Kidney glomerular epithelial cell (primary cell): ENCODE results near the gene CNTFR.

Experiments
- DNase-seq: peaks from one replicate; lab custom pipeline; 2025; lab: John Stamatoyannopoulos, UW

The CNTFR gene

GRCh38 chr9:34572628-34573027, 16.9 kb downstream of the CNTFR start:
- no peak for DNase-seq

- DNase-seq, result no peak
Observed at GRCh38 chr9:34572092-34572491, 17.4 kb downstream of the CNTFR start.

- no peak for DNase-seq
Observed at GRCh38 chr9:34571481-34571810, 18.1 kb downstream of the CNTFR start.

GRCh38 chr9:34570809-34571480, 18.6 kb downstream of the CNTFR start:
- no peak for DNase-seq

GRCh38 chr9:34570376-34570775, 19.1 kb downstream of the CNTFR start:
- no peak for DNase-seq

- no peak for DNase-seq
Observed at GRCh38 chr9:34568774-34569173, 20.8 kb downstream of the CNTFR start.

- no peak for DNase-seq
Observed at GRCh38 chr9:34568133-34568532, 21.4 kb downstream of the CNTFR start.

- no peak for DNase-seq
Observed at GRCh38 chr9:34566972-34567371, 22.6 kb downstream of the CNTFR start.

- no peak for DNase-seq
Observed at GRCh38 chr9:34566322-34566721, 23.2 kb downstream of the CNTFR start.

GRCh38 chr9:34565856-34566255, 23.7 kb downstream of the CNTFR start:
- DNase-seq, result no peak

GRCh38 chr9:34564617-34565016, 24.9 kb downstream of the CNTFR start:
- no peak for DNase-seq

- no peak for DNase-seq
Observed at GRCh38 chr9:34563262-34563661, 26.3 kb downstream of the CNTFR start.

GRCh38 chr9:34562135-34562745, 27.3 kb downstream of the CNTFR start:
- DNase-seq, result no peak

GRCh38 chr9:34560599-34561214, 28.8 kb downstream of the CNTFR start:
- no peak for DNase-seq

GRCh38 chr9:34559624-34560455, 29.7 kb downstream of the CNTFR start:
- DNase-seq, result peak; percentile 46

- no peak for DNase-seq
Observed at GRCh38 chr9:34558919-34559623, 30.5 kb downstream of the CNTFR start.

GRCh38 chr9:34558364-34558763, 31.2 kb downstream of the CNTFR start:
- no peak for DNase-seq

- DNase-seq, result no peak
Observed at GRCh38 chr9:34557426-34558321, 31.9 kb downstream of the CNTFR start.

GRCh38 chr9:34556949-34557348, 32.6 kb downstream of the CNTFR start:
- no peak for DNase-seq

- no peak for DNase-seq
Observed at GRCh38 chr9:34555936-34556525, 33.5 kb downstream of the CNTFR start.

GRCh38 chr9:34555500-34555899, 34.0 kb downstream of the CNTFR start:
- DNase-seq, result no peak
